Neural crest cell (in vitro differentiated cells): ENCODE results near the gene YIPF4. TPM values are rescaled to one million over a fixed set of nuclear protein-coding genes. Genes with fewer than 3 reads are reported as not detected.
"Not testable (repeated sequence)": the region's sequence is repeated elsewhere in the genome, so short reads cannot be mapped to it uniquely, and the experiment has no call there.

Source experiments
- DNase-seq: peaks from one replicate; pipeline ENCODE4 v3.0.0; 2021; ENCODE audit warnings: low read depth, mixed read lengths, low spot score
- H3K27ac Mint-ChIP-seq: one replicate; pipeline ENCODE4 v1.8.0; 2021; ENCODE audit warnings: mild to moderate bottlenecking, mixed read lengths; ENCODE audit not compliant: unreplicated experiment
- H3K27me3 Mint-ChIP-seq: 2 replicates; pipeline ENCODE4 v1.8.0; 2021; ENCODE audit warnings: low read depth, mild to moderate bottlenecking, mixed read lengths
- H3K36me3 Mint-ChIP-seq: 2 replicates; pipeline ENCODE4 v1.8.0; 2021; ENCODE audit warnings: low read depth, mild to moderate bottlenecking, mixed read lengths
- H3K4me1 Mint-ChIP-seq: 2 replicates; pipeline ENCODE4 v1.8.0; 2021; ENCODE audit warnings: mixed read lengths
- H3K4me3 Mint-ChIP-seq: one replicate; pipeline ENCODE4 v1.8.0; 2021; ENCODE audit warnings: mild to moderate bottlenecking, mixed read lengths
- H3K9me3 Mint-ChIP-seq: 2 replicates; pipeline ENCODE4 v1.8.0; 2021; ENCODE audit warnings: mixed read lengths
- total RNA-seq: library from RNA; stranded (reverse); gene quantifications from 2 replicates; pipeline ENCODE4 v1.2.1, GENCODE V29; 2021
- TF ChIP-seq, protein P1 (sequence below): fragments of 200-600 bp; sonication (generic); conservative IDR thresholded peaks from 2 replicates; pipeline ENCODE4 v1.5.0; 2021; ENCODE audit warnings: antibody characterized with exemption, mild to moderate bottlenecking

YIPF4 gene
- total RNA-seq, 1 donor from 2014 or later: 27.8 TPM

DNA sequence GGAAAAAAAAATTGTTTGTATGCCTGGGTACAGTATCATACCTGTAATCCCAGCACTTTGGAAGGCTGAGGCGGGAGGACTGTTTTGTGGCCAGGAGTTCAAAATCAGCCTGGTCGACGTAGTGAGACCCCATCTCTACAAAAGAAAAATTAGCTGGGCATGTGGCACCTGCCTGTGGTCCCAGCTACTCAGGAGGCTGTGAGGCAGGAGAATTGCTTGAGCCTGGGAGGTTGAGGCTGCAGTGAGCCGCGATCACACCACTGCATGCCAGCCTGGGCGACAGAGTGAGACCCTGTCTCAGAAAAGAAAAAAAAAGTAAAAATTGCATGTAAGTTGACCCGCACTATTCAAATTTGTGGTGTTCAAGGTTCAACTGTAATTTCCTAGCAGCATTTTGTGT lies 32.9 kb downstream of the YIPF4 start:
- H3K4me1 Mint-ChIP-seq: no peaks in the 10 kb centered on the region

DNA sequence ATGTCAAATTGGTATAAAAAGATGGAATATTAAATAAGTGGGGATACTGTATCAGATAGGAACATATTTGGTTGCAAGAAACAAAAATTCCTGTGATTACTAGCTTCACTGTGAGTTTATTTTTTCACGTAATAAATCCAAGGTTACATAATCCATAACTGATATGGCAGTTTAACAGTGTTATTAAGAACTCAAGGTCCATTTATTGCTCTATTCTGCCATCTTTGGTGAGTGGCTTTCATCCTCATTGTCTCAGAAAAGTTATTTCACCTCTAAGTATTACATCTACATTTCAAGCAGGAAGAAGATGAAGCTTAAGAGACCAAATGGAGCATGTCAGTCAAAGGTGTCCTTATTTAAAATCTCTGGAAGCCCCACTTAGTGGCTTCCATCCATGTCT lies 37.2 kb downstream of the YIPF4 start:
- no peak overlapping the region for H3K27ac Mint-ChIP-seq
- H3K4me1 Mint-ChIP-seq: no peaks in the 10 kb centered on the region
- no peak for DNase-seq
- no peaks in the 10 kb centered on the region for H3K27me3 Mint-ChIP-seq
- no peaks in the 10 kb centered on the region for H3K36me3 Mint-ChIP-seq
- no peak overlapping the region for H3K4me3 Mint-ChIP-seq
- TF ChIP-seq, protein P1, sequence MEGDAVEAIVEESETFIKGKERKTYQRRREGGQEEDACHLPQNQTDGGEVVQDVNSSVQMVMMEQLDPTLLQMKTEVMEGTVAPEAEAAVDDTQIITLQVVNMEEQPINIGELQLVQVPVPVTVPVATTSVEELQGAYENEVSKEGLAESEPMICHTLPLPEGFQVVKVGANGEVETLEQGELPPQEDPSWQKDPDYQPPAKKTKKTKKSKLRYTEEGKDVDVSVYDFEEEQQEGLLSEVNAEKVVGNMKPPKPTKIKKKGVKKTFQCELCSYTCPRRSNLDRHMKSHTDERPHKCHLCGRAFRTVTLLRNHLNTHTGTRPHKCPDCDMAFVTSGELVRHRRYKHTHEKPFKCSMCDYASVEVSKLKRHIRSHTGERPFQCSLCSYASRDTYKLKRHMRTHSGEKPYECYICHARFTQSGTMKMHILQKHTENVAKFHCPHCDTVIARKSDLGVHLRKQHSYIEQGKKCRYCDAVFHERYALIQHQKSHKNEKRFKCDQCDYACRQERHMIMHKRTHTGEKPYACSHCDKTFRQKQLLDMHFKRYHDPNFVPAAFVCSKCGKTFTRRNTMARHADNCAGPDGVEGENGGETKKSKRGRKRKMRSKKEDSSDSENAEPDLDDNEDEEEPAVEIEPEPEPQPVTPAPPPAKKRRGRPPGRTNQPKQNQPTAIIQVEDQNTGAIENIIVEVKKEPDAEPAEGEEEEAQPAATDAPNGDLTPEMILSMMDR: no peak
- no peaks in the 10 kb centered on the region for H3K9me3 Mint-ChIP-seq

More for the DNA sequence above, 32.9 kb downstream of the YIPF4 start:
- Mint-ChIP-seq H3K36me3 (no peaks in the 10 kb centered on the region), H3K4me3 (no peak overlapping the region), H3K9me3 (no peaks in the 10 kb centered on the region), H3K27ac (no peak overlapping the region), H3K27me3 (no peaks in the 10 kb centered on the region)
- TF ChIP-seq, protein P1: no peak
- no peak for DNase-seq

DNA sequence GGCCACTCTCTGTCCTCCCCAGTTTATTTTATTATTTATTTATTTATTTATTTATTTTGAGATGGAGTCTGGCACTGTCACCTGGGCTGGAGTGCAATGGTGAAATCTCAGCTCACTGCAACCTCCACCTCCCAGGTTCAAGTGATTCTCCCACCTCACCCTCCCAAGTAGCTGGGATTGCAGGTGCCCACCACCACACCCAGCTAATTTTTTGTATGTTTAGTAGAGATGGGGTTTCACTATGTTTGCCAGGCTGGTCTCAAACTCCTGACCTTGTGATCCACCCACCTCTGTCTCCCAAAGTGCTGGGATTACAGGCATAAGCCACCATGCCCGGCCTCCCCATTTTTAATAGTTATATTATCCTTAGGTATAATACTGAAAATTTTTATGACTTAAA lies 51.0 kb downstream of the YIPF4 start:
- H3K27ac Mint-ChIP-seq, H3K4me3 Mint-ChIP-seq: not testable (repeated sequence)

DNA sequence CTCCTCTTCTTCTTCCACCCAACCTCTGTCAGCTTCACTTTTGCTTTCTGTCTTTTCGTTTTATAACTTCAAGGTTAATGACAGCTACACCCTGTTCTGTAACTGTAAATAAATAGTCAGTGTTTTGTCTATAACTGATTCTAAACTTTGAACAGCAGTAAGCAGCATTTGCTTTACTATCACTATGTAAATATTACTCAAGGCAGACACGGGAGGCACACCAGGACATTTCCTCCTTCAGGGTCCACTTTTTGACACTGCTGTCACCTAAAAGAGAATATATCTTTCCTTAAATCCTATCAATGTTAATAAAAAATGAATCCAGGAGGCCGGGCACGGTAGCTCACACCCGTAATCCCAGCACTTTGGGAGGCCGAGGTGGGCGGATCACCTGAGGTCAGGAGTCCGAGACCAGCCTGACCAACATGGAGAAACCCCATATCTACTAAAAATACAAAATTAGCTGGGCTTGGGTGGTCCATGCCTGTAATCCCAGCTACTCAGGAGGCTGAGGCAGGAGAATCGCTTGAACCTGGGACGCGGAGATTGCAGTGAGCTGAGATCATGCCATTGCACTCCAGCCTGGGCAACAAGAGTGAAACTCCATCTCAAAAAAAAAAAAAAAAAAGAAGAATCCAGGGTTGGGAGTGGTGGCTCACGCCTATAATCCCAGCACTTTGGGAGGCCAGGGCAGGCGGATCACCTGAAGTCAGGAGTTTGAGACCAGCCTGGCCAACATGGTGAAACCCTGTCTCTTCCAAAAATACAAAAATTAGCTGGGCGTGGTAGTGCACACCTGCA lies 51.7 kb downstream of the YIPF4 start:
- not testable (repeated sequence) for H3K36me3 Mint-ChIP-seq, DNase-seq, H3K27me3 Mint-ChIP-seq, H3K27ac Mint-ChIP-seq, H3K9me3 Mint-ChIP-seq, H3K4me3 Mint-ChIP-seq, H3K4me1 Mint-ChIP-seq

More for the DNA sequence above, 51.0 kb downstream of the YIPF4 start:
- H3K9me3 Mint-ChIP-seq, H3K27me3 Mint-ChIP-seq, DNase-seq, H3K4me1 Mint-ChIP-seq, H3K36me3 Mint-ChIP-seq: not testable (repeated sequence)

DNA sequence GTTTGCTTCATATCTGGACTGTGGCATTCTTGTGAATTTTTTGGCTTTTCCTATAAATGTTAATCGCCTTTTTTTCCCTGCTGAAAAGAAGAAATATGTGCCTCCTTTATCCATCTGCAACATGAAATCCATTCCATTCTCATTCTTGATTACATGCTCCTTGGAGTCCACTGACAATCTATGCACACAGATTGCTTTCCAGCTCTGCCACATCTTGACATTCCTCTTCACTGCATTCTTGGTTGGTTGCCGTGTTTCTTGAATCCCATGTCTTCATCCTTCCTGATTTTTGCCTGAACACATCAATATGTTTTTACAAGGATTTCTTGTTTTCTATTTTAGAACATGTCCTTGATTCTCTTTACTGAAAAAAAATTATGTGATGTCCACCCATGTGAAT lies 52.4 kb downstream of the YIPF4 start:
- TF ChIP-seq, protein P1: no peak
- no peaks in the 10 kb centered on the region for H3K9me3 Mint-ChIP-seq
- no peak overlapping the region for H3K27ac Mint-ChIP-seq
- no peaks in the 10 kb centered on the region for H3K36me3 Mint-ChIP-seq
- H3K4me3 Mint-ChIP-seq: no peak overlapping the region
- H3K27me3 Mint-ChIP-seq: no peaks in the 10 kb centered on the region
- no peak for DNase-seq
- peaks cover 6% of the 10 kb centered on the region for H3K4me1 Mint-ChIP-seq

GRCh38 chr2:32342801-32343200 lies 65.1 kb downstream of the YIPF4 start:
- DNase-seq: no peak
- Mint-ChIP-seq H3K27me3 (no peaks in the 10 kb centered on the region), H3K4me3 (no peak overlapping the region), H3K4me1 (no peaks in the 10 kb centered on the region), H3K36me3 (no peaks in the 10 kb centered on the region), H3K9me3 (no peaks in the 10 kb centered on the region), H3K27ac (no peak overlapping the region)
- TF ChIP-seq, protein P1: no peak

DNA sequence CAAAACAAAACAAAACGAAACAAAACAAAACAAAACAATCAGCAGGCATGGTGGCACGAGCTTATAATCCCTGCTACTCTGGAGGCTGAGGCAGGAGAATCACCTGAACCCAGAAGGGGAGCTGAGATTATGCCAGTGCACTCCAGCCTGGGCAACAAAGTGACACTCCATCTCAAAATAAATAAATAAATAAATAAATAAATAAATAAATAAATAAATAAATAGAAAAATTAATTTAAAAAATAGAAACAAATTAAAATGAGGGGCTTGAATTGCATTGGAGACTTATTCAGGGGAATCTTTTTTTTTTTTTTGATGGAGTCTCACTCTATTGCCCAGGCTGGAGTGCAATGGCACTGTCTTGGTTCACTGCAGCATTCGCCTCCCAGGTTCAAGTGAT lies 73.1 kb downstream of the YIPF4 start:
- not testable (repeated sequence) for DNase-seq, H3K27me3 Mint-ChIP-seq, H3K36me3 Mint-ChIP-seq, H3K27ac Mint-ChIP-seq, H3K4me3 Mint-ChIP-seq, H3K9me3 Mint-ChIP-seq, H3K4me1 Mint-ChIP-seq
